Renal cortical epithelial cell (primary cell): Measurements from ENCODE around the gene ATG2B. TPM values are rescaled to one million over a fixed set of nuclear protein-coding genes. Genes with fewer than 3 reads are reported as not detected.
"Not testable (repeated sequence)": the region's sequence is repeated elsewhere in the genome, so short reads cannot be mapped to it uniquely, and the experiment has no call there.

Source experiments
- DNase-seq: peaks from one replicate; pipeline ENCODE4 v3.0.0-alpha.2; 2011; ENCODE audit warnings: low read depth
- total RNA-seq: library from RNA; depleted of rRNA; stranded (reverse); fragments of >200 nt; gene quantifications from 2 replicates; pipeline ENCODE4 v1.2.3, GENCODE V29; 2014

The ATG2B gene
- total RNA-seq, 1 donor from 2014 or later: 27.2 TPM

DNA sequence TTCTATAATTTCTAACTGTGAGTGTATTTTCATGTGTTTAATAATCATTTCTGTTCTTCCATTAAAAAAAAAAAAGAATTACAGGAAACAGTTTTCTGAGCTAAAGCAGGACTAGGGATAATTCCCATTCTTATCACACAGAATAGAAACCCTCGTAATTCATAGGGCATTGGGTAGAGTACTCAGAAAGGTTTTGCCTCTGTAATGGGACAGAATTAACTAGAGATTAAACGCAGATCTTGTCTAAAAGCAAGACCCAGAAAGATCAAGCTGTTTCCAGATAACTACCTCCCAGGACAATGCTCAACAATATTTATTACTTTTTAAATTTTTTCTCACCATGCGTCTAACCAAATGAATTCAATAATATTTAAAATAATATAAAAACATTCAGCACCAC lies 10.4 kb upstream of the ATG2B start:
- DNase-seq: no peak

DNA sequence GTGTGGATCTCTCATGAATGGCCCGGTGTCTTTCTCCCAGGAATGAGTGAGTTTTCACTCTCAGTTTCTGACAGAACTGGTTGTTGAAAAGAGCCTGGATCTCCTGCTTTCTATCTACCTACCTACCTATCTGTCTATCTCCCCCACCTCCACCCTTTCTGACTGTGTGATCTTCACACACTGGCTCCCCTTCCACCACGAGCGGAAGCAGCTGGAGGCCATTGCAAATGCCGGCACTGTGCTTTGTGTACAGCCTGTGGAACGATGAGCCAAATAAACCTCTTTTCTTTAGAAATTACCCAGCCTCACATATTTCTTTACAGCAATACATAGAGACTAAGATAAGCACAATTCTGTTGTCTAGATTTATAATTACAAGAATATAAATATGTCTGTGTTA lies 7.4 kb upstream of the ATG2B start:
- DNase-seq: no peak

GRCh38 chr14:96368534-96368933 lies 5.4 kb upstream of the ATG2B start:
- no peak for DNase-seq

- no peak for DNase-seq
Measured at GRCh38 chr14:96364962-96365361, 1.8 kb upstream of the ATG2B start.

DNA sequence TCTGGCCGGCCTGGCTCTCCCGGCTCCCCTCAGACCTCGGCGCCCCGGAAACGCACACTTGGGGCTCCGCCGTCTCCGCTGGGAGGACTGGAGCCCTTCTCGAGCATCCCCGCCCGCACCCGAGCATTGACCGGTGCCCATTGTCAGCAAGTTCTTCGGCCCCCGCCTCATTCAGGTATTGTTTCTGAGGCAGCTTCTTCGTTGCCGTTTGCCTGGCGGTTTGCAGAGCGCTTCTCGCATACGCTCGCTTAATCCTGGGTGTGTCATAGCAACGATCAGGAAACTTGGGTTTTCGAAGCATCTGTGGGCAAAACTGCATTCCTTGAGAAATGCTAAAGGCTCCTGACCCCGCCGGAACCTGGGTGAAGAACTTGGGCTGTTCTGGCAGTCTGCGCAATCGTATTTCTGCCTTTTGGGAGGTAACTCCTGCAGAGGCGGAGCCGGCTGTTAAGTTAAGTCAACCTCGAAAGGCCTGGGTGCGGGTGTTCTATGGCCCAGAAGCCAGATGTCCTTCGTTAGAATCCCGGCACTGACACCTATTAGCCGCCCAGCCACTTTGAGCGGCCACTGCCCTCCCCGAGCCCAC lies 703 bp upstream of the ATG2B start:
- peak; percentile 71 for DNase-seq

DNA sequence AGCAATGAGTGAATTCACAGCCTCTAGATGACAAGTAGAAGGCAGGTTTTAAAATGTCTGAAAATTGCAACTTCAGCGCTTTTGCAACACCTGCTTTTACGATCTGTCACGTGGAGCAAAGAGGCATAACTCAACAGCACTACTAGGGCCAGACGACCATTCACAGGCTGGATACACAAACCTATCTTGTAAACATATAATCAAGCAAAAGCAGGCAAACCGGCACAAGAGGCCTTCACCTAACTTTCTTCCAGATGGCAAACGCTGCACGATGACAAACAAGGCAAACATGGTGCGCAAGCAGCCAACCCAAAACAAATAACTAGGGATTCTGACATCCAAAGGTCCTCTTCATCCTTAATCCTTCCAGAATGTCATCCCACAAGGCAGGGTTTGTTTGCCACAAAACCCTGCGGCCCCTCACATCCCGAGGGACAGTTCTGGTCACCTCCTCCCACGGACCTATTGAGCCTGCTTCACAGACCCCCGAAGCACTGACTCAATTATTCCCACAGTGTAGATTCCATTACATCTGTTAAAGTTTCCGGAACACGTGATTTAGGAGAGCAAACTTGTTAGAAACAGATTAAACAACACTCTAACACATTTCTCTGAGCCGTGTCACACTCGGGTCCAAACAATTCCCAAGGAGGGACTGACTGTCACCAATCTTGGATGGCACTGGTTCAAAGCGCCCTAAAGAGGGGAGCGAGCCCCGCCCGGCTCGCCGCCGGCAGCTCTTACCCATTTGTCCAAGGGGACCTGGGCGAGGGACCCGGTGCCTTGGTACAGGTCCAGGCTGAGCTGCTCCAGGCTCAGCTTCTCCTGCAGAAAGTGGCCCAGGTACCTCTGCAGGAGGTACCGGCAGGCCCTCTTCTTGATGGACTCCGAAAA lies 823 bp downstream of the ATG2B start:
- DNase-seq: peak; percentile 74

DNA sequence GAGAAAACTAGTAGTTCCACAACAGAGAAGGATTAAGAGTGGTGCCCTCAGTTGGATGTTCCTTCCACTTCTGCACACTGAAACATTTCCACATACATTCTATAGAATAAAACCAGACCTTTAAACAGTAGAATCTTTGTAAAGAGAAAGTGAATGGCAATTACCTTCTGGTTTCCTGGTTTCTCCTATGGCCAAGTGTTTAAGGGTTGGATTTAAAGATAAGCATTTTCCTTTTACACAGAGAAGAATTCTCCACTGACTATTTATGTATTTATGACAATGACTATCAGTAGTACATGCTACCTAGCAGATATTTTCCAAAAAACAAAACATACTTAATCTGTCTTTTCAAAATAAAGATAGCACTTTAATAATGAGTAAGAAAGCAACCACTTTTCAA lies 3.2 kb downstream of the ATG2B start:
- DNase-seq: no peak

GRCh38 chr14:96357216-96357615 lies 5.9 kb downstream of the ATG2B start:
- no peak for DNase-seq

DNA sequence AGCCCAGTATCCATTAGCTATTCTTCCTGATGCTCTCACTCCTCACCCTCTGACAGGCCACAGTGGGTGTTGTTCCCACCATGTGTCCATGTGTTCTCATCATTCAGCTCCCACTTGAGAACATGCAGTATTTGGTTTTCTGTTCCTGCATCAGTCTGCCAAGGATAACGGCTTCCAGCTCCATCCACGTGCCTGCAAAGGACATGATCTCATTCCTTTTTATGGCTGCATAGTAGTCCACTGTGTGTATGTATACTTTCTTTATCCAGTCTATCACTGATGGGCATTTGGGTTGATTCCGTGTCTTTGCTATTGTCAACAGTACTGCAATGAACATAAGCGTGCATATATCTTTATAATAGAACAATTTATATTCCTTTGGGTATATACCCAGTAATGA lies 8.9 kb downstream of the ATG2B start:
- DNase-seq: no peak

DNA sequence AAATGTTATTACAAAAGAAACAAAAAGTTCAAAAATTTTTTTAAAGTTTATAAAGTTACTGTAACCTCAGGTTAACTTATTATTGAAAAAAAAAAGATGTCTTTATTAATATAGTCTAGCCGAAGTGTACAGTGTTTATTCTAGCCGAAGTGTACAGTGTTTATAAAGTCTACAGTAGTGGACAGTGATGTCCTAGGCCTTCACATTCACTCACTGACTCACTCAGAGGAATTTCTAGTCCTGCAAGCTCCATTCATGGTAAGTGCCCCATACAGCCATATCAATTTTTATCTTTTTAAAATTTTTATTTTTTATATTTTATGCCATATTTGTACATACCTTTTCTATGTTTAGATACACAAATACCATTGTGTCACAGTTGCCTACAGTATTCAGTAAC lies 10.4 kb downstream of the ATG2B start:
- DNase-seq: no peak

GRCh38 chr14:96351986-96352385 lies 11.2 kb downstream of the ATG2B start:
- no peak for DNase-seq

GRCh38 chr14:96349286-96350075 lies 13.7 kb downstream of the ATG2B start:
- peak; percentile 35 for DNase-seq

DNA sequence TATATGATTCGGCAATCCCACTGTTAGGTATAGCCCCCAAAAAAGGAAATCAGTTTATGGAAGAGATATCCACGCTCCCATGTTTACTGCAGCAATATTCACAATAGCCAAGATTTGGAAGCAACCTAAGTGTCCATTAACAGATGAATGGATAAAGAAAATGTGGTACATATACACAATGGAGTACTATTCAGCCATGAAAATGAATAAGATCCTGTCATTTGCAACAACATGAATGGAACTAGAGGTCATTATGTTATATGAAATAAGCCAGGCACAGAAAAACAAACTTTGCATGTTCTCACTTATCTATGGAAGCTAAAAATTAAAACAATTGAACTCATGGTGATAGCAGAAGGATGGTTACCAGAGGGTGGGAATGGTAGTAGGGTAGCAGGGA lies 15.2 kb downstream of the ATG2B start:
- not testable (repeated sequence) for DNase-seq

DNA sequence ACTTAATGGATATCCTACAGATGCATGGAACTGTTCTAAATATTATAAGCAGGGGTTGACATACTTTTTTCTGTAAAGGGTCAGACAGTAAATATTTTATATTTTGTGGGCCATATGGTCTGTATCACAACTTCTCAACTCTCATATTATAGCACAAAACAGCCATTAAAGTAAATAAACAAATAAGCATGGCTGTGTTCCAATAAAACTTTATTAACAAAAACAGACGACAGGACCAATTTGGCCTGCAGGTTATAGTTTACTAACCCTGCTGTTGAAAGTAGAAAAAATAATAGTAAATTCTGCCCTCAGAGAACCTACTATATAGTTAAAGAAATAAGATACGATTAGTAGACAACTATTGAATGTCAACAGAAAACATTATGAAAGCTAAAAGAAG lies 17.5 kb downstream of the ATG2B start:
- DNase-seq: no peak

GRCh38 chr14:96341323-96341722 lies 21.8 kb downstream of the ATG2B start:
- no peak for DNase-seq

- no peak for DNase-seq
Measured at GRCh38 chr14:96338551-96338950, 24.6 kb downstream of the ATG2B start.

DNA sequence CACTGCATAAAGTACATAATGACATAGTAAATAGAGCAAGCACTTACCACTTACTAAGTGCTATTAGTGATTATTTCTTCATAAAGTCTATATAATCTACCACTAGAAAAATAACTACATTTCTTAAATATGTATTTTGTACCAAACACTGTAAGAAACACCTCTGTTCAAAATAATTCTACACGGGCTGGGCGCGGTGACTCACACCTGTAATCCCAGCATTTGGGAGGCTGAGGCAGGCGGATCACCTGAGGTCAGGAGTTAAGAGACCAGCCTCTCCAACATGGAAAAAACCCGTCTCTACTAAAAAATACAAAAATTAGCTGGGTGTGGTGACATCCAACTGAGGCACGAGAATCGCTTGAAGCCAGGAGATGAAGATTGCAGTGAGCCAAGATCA lies 38.9 kb downstream of the ATG2B start:
- DNase-seq: no peak

GRCh38 chr14:96320605-96321004 lies 42.5 kb downstream of the ATG2B start:
- DNase-seq: no peak

DNA sequence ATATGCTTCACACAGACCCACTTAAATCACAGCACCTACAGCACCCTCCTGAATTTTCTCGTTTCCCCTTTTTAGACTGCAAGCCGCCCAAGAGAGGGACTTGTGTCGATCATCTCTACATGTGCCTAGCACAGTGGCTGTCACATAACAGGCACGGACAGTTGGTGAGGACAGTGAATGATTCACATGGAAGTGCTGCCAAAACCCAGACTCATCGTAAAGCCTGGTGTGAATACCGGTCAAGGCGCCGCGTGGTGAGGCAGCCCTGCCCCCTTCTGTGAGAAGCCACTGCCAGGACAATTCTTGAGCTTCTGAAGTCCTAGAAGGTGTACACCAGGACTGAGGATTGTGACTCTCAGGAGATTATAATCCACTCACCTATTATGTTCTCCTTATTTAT lies 44.3 kb downstream of the ATG2B start:
- DNase-seq: no peak

DNA sequence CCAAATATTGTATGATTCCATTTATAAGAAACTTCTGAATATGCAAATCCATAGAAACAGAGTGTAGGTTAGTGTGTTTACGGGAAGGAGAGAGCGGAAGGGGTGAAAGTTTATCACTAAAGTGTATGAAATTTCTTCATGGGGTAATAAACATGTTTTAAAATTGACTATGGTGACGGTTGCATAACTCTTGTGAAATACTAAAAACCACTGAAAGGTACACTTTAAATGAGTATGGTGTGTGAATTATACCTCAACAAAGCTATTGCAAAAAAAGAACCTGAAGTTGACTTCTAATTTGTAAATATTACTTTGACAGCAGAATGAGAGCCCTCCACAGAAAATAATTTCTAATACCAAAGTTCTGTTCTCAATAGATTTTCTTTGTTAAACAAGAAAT lies 47.1 kb downstream of the ATG2B start:
- no peak for DNase-seq

GRCh38 chr14:96310906-96311305 lies 52.2 kb downstream of the ATG2B start:
- DNase-seq: no peak

- DNase-seq: peak; percentile 92
Measured at GRCh38 chr14:96309896-96310330, 53.2 kb downstream of the ATG2B start.
